Nephron (organoid): ENCODE results near the gene DDOST.

ENCODE experiments used
- H3K27ac Mint-ChIP-seq, 3 experiments: 2 replicates each; pipeline ENCODE4 v1.8.0; 2020; ENCODE audit warnings: mixed read lengths in 3 of 3, mild to moderate bottlenecking in 2 of 3, moderate library complexity in 1 of 3
- H3K27me3 Mint-ChIP-seq: 2 replicates; pipeline ENCODE4 v1.8.0; 2021; ENCODE audit warnings: low read depth, mild to moderate bottlenecking, moderate library complexity, mixed read lengths
- H3K36me3 Mint-ChIP-seq: 2 replicates; pipeline ENCODE4 v1.8.0; 2020; ENCODE audit warnings: low read depth, mixed read lengths
- H3K4me1 Mint-ChIP-seq: 2 replicates; pipeline ENCODE4 v1.8.0; 2020; ENCODE audit warnings: mixed read lengths
- H3K4me3 Mint-ChIP-seq, 3 experiments: 2 replicates each; pipeline ENCODE4 v1.8.0; 2020; ENCODE audit warnings: mild to moderate bottlenecking in 3 of 3, mixed read lengths in 3 of 3, moderate library complexity in 2 of 3
- H3K9me3 Mint-ChIP-seq: 2 replicates; pipeline ENCODE4 v1.8.0; 2020; ENCODE audit warnings: mixed read lengths
- TF ChIP-seq, protein P1 (sequence below), 3 experiments: fragments of 200-600 bp; sonication (generic); IDR thresholded peaks; one replicate each; pipeline ENCODE4 v1.5.0; 2021; ENCODE audit warnings: antibody characterized with exemption in 3 of 3; ENCODE audit not compliant: unreplicated experiment in 3 of 3

The DDOST gene

DNA sequence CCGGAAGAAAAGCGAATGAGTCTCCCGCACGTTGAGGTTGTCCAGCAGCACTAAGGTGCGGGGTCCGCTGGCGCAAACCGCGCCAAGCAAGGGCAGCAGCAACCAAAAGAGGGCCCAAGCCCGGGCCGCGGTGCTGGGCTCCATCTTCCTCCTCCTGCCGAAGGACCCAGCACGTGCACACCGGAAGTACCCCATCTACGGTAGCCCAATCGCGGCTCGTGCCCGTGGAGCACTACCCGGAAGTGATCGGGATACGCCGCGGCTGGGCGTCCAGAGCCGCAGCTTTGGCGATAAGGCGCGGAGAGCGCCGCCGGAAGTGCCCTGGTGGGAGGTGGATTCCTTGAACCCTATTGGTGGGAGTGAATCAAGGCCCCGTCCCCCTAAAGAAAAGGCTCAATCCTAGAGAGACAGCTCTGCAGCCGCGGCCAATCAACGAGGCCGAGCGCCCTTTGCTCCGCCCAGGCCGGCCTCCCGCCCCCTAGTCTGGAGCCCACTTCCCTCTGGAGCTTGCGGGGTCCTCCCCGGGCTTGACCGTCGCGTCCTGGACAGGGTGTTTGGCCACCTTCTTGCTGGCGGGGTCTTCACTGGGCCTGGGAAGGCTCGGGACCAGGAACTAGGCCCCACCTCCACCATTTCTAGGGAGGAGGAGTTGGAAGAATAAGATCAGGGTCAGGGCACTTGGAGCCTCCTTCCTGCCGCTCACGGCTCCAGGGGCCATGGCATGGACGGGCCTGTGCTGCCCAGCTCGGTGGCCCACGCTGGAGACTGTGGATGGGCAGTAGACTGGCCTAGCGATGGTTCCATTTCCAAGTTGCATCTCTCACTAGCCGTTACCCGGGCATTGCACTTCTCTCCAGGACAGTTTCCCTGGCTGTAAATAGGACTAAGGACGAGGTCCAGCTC lies at the start of gene DDOST:
Gene DDOST (minus strand): TSS at position 163 of the 903 bp plus-strand sequence. CDS start 19 bp downstream, at position 144.
- TF ChIP-seq, protein P1, sequence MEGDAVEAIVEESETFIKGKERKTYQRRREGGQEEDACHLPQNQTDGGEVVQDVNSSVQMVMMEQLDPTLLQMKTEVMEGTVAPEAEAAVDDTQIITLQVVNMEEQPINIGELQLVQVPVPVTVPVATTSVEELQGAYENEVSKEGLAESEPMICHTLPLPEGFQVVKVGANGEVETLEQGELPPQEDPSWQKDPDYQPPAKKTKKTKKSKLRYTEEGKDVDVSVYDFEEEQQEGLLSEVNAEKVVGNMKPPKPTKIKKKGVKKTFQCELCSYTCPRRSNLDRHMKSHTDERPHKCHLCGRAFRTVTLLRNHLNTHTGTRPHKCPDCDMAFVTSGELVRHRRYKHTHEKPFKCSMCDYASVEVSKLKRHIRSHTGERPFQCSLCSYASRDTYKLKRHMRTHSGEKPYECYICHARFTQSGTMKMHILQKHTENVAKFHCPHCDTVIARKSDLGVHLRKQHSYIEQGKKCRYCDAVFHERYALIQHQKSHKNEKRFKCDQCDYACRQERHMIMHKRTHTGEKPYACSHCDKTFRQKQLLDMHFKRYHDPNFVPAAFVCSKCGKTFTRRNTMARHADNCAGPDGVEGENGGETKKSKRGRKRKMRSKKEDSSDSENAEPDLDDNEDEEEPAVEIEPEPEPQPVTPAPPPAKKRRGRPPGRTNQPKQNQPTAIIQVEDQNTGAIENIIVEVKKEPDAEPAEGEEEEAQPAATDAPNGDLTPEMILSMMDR (IDR thresholded peaks at IDR 0.05; ENCODE audit: unreplicated experiment in 3 of 3): peak; percentile 37 to 49 (median 44)
- Mint-ChIP-seq H3K36me3 (peaks cover 15% of the 10 kb centered on the region), H3K4me3 (peak within 1 kb of the TSS; percentile 99 to 100 (median 100)), H3K9me3 (no peaks in the 10 kb centered on the region), H3K27ac (peak within 1 kb of the TSS; percentile 89 to 98 (median 96)), H3K4me1 (peaks cover 34% of the 10 kb centered on the region), H3K27me3 (no peaks in the 10 kb centered on the region)

DNA sequence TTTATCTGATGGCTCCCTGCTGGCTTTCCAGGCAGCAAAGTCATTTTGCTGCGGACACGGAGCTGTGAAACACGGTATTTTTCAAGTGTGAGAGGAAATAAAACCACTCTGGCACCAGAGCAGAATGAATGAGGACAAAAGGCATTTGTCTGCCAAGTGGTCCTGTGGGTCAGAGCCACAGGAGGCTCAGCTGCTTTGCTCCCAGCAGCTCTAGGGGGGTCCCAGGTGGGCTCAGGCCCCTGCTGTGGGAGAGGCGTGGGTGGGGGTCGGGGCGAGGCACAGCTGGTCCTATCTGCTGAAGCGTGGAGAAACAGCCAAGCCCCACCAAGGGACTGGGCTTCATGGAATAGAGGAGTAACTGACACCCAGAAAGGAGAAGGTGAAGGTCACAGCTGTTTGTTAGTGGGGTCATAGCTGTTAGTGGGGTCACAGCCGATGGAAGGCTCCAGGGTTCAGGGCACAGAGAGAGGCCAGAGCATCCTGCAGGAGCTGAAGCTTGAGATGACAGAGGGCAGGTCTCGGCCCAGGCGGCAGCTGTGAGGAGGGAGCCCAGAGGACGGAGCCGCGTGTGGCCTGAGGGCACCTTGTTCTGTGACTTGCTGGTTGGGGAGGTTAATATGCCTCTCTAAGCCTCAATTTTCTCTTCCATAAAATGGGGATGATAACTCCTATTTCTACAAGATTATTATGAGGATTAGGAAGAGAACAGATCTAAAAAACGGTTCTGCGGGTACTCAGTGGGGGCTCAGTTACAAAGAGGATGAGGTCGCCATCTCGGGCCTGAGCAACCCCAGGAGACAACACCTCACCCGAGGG lies 49.5 kb upstream of the DDOST start:
- TF ChIP-seq, protein P1 (IDR thresholded peaks at IDR 0.05; ENCODE audit: unreplicated experiment in 3 of 3): no peak
- H3K4me1 Mint-ChIP-seq: peaks cover 16% of the 10 kb centered on the region
- no peak overlapping the region for H3K27ac Mint-ChIP-seq
- H3K9me3 Mint-ChIP-seq: no peaks in the 10 kb centered on the region
- no peak overlapping the region for H3K4me3 Mint-ChIP-seq
- H3K27me3 Mint-ChIP-seq: peaks cover 10% of the 10 kb centered on the region
- H3K36me3 Mint-ChIP-seq: no peaks in the 10 kb centered on the region

DNA sequence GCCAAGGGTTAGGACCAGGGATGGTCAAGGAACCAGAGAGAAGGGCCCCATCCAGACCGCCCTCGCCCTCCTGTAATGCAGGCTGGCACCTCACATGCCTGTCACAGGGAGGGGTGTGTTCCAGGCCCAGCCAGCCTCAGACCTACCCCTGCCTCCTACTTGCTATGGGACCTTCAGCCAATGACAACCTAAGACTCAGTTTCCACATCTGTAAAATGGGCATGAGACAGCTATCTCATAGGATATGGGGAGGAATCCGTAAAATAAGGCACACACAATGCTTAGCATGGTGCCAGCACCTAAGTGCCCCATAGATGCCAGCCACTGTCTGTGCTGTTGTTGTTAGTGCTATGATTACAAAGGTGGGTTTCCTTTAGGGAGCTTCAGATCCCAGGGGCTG lies 48.7 kb upstream of the DDOST start:
- Mint-ChIP-seq H3K36me3 (no peaks in the 10 kb centered on the region), H3K4me3 (no peak overlapping the region), H3K27ac (no peak overlapping the region), H3K9me3 (no peaks in the 10 kb centered on the region), H3K27me3 (peaks cover 4% of the 10 kb centered on the region), H3K4me1 (peaks cover 16% of the 10 kb centered on the region)
- TF ChIP-seq, protein P1 (IDR thresholded peaks at IDR 0.05; ENCODE audit: unreplicated experiment in 3 of 3): no peak

DNA sequence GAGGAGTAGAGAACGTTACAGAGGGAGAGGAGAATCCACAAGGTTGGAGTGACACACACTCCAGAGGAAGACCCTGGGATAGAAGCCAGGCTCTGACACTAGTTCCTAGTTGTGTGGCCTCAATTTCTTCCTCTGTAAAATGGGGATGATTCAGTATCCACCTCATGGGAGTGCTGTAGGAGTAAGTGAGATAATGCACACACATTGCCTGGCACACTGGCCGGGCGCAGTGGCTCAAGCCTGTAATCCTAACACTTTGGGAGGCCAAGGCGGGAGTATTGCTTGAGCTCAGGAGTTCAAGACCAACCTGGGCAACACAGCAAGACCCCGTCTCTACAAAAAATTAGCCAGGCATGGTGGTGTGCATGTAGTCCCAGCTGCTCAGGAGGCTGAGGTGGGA lies 47.7 kb upstream of the DDOST start:
- Mint-ChIP-seq H3K9me3 (no peaks in the 10 kb centered on the region), H3K27me3 (peaks cover 3% of the 10 kb centered on the region), H3K27ac (no peak overlapping the region), H3K36me3 (no peaks in the 10 kb centered on the region), H3K4me3 (no peak overlapping the region), H3K4me1 (peaks cover 16% of the 10 kb centered on the region)
- TF ChIP-seq, protein P1 (IDR thresholded peaks at IDR 0.05; ENCODE audit: unreplicated experiment in 3 of 3): no peak

DNA sequence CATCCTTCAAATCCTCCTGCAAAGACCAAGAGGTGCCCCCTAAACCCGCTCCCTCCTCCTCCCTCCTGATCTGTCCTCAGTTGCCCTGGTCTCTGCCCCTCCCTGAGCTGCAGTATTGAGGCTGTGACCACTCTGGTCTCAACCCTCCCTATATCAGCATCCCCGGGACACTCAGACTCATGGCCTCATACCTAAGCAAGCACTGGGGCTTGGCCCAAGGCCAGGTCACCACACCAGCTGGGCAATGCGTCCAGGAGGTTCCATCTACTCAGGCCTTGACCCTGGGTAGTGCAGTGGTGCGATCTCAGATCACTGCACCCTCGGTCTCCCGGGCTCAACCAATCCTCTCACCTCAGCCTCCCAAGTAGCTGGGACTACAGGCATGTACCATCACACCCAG lies 46.9 kb upstream of the DDOST start:
- no peaks in the 10 kb centered on the region for H3K36me3 Mint-ChIP-seq
- peaks cover 3% of the 10 kb centered on the region for H3K27me3 Mint-ChIP-seq

More for the DNA sequence above, 46.9 kb upstream of the DDOST start:
- TF ChIP-seq, protein P1 (IDR thresholded peaks at IDR 0.05; ENCODE audit: unreplicated experiment in 3 of 3): no peak
- H3K4me3 Mint-ChIP-seq: no peak overlapping the region
- H3K9me3 Mint-ChIP-seq: no peaks in the 10 kb centered on the region
- H3K27ac Mint-ChIP-seq: no peak overlapping the region
- peaks cover 16% of the 10 kb centered on the region for H3K4me1 Mint-ChIP-seq
